Nucleus accumbens (tissue), 56 donors: Measurements from ENCODE around the gene CHMP2A.
A peak's percentile ranks its signal among the peaks of the same experiment; 100 is the strongest.
"Not testable (repeated sequence)": the region's sequence is repeated elsewhere in the genome, so short reads cannot be mapped to it uniquely, and the experiment has no call there.

ENCODE experiments used
- DNase-seq, 56 donors: peaks; one replicate each; lab custom pipeline; 2025; lab: John Stamatoyannopoulos, UW

Gene CHMP2A

DNA sequence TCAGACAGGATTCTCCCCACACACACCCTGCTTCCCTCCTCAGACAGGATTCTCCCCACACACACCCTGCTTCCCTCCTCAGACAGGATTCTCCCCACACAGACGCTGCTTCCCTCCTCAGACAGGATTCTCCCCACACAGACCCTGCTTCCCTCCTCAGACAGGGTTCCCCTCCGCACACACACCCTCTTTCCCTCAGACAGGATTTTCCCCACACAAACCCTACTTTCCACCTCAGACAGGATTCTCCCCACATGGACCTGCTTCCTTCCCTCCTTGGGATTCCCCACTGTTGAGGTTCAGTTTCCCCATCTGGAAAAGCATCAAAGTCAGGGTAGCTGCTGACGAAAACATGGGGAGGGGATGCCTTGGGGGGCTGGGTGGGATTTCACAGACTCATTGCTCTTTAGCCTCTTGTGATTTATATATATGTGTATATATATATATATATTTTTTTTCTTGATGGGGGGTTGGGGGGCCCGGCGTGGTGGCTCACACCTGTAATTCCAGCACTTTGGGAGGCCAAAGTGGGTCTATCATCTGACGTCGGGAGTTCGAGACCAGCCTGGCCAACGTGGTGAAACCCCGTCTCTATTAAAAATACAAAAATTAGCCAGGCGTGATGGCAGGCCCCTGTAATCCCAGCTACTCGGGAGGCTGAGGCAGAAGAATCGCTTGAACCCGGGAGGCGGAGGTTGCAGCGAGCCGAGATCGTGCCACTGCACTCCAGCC, 12.1 kb downstream of the CHMP2A start:
- not testable (repeated sequence) for DNase-seq

- not testable (repeated sequence) for DNase-seq
Measured at GRCh38 chr19:58539169-58539559, 15.7 kb downstream of the CHMP2A start.

GRCh38 chr19:58538257-58539168, 16.4 kb downstream of the CHMP2A start:
- no peak for DNase-seq

GRCh38 chr19:58536852-58537798, 17.8 kb downstream of the CHMP2A start:
- DNase-seq = no peak

DNA sequence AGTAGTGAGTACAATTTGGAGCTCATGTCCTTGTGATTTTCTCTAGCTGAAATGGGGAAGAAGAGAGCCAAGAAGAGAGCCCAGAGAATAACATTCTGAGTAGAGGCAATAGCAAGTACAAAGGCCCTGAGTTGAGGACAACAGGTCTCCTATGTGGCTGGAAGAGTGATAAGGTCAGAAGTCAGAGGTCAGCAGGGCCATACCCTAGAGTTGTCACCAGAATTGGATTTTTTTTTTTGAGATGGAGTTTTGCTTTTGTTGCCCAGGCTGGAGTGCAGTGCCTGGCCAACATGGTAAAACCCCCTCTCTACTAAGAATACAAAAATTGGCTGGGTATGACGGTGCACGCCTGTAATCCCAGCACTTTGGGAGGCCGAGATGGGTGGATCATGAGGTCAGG, 19.0 kb downstream of the CHMP2A start:
- no peak for DNase-seq

DNA sequence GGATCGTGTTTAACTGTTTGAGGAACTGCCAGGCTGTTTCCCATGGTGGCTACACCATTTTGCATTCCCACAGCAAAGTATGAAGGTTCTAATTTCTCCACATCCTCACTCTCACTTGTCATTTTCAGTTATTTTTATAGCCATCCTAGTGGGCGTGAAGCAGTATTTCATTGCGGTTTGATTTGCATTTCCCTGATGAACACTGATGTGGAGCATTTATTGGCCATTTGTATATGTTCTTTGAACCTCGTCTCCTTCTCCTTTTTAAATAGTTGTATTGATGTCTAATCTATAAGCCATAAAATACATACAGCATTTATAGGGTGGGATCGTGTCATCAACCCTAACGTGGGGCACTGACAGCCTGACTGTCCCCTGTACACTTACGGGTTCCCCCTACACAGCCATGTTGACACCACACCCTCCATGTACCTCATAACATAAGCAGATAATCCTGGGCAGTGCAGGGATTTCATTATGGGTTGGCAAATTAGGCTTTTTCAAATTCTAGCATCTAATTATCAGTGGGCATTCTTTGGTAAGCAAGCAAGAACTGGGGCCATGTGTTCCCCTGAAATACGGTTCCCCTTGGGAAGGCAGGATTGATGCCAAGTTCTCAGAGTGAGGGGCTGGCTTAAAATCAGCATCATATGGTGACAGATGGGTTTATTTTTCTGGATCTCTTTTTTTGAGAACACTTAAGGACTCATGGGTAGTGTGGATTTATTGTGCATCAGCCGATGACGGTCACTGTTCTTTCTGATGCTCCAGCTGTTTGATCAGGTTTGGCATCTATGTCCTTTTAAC, 23.7 kb downstream of the CHMP2A start:
- DNase-seq = no peak

- no peak for DNase-seq
Measured at GRCh38 chr19:58529405-58529804, 25.5 kb downstream of the CHMP2A start.

DNA sequence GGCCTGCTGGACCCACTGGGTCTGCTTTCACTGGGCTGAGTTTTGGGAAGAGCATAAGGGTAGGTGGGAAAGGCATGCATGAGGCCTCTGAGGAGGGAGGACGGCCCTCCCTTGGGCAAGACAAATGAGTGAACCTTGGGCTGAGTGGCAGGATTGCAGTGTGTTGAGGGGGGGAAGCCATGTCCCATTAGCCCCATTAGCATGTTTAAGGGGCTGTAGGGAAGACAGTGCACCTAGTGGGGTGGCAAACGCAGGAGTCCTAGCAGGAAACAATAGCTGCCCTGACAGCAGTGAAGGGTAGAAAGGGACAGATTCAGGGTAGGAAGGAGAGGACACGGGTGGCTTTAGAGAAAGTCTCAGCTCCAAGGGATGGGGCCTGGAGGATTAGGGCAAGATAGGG, 32.2 kb downstream of the CHMP2A start:
- no peak for DNase-seq

DNA sequence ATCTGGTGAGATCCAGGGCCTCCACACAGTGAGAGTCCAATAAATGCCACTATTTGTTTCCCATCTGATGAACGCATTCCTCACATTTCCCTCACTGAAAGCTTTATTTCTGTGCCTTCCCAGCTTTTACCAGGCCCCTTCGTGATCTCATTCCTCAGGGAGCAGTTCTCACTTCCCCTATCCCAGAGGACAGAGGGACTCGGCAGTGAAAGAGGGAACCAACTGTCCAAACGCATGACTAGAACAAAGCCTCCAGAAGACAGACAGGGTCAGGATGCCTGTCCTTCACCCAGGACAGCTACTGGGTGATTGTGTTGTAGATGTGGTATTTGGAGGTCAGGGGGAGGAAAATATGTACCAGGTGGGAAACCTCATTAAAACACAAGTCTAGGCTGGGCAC, 33.3 kb downstream of the CHMP2A start:
- no peak for DNase-seq

GRCh38 chr19:58520257-58520599, 34.7 kb downstream of the CHMP2A start:
- DNase-seq = no peak

DNA sequence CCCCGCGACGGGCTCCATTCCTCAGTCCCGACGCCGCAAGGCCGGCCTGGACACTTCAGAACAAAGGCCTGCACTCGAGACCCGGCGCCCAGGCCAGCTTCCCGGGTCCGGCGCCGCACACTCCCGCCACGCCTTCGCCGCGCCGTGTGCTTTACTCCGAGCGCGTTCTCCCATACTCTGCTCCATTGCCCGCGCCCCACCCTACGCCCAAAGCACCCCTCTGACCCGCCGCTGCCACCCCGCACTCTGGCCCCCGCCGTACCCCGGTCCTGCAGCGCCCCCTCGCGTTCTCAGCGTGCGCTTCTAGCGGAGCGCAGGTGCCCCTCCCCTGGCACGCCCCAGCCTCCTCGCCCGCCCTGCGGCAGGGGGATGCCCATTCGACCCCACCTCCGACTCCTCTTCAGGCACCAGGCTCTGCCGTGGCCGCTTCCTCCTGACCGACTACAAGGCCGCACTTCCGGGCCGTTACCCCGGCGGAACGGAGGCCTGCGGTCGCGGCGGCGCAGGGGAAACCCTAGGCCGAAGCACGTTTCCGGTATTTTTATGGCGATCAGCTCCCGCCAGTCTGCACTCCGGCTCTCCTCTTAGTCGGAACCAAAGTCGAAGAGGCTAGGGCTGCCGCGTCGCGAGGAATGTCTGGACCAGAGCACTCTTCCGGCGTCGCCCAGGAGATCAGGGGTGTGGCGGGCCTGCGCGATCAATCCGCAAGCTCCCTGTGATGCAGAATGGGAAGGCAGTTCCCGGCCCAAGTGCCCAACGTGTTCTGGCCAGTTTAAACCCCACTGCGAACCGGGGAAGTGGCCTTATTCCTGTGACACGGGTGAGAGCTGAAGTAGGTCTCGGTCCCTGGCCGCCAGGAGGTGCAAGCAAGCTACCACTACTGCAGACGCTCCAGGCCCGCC, 35.3 kb downstream of the CHMP2A start, which contains the start of gene ZBTB45:
ZBTB45 (minus strand) TSS at position 456 of the 902 bp plus-strand sequence. CDS start 2,137 bp downstream, outside the sequence.
- DNase-seq = peak; percentile 53 to 96 (median 89)

GRCh38 chr19:58519087-58519354, 35.9 kb downstream of the CHMP2A start:
- peak in 43 of 56 donors; percentile 9 to 74 (median 52) for DNase-seq

GRCh38 chr19:58518256-58519086, 36.4 kb downstream of the CHMP2A start:
- no peak for DNase-seq

DNA sequence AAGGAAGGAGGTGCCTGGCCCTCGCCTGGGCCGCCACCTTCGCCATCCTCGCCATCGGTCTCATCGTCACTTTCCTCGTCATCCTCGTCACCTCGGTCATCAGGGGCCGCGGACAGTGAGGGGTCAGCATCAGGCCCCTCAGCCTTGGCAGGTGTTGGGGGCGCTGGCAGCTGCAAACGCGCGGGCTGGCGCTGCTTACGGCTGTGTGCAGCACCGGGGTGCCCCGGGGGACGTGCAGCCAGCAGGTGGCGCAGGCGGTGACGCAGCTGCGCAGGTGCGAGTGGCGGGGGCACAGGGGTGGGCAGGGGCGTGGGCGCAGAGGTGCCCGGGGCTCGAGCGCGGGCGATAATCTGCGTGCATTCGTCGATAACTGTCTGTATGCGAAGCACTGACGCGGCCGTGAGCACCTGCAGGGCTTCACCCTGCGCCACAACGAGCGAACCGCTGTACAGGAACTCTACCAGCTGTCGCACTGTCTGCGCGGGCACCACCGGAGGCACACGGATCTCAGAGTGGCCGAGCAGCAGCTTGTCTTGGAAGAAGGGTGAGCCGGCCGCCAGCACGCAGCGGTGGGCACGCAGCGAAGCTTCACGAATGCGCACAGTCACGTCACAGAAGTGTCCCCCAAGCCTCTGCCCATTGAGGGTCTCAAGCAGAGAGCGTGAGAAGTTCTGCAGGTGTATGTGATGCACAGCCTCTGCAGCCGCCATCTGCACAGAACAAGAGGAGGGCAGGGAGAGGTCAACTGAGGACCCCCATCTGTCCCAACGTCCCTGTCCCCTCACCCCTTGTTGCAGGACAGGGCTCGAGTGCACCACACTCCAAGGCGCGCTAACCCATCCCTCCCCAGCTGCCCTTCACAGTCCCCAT, 37.7 kb downstream of the CHMP2A start:
- no peak for DNase-seq

GRCh38 chr19:58516246-58516836, 38.6 kb downstream of the CHMP2A start:
- DNase-seq = no peak

- no peak for DNase-seq
Measured at GRCh38 chr19:58515259-58515658, 39.6 kb downstream of the CHMP2A start.
